Thyroid gland (tissue), 4 donors: ENCODE data around the gene FAR2. TPM values are rescaled to one million over a fixed set of nuclear protein-coding genes. Genes with fewer than 3 reads are reported as not detected.
"Not testable (repeated sequence)": the region's sequence is repeated elsewhere in the genome, so short reads cannot be mapped to it uniquely, and the experiment has no call there.

Experiments used
- DNase-seq, 2 donors: peaks; one replicate each; pipeline ENCODE4 v3.0.0-alpha.2; 2019
- H3K27ac ChIP-seq, 3 donors: fragments of 200-600 bp; sonication (generic); 1 replicate in 2 of 3; 2 replicates in 1 of 3; pipeline ENCODE4 v1.5.1; 2016 to 2019; ENCODE audit warnings: mild to moderate bottlenecking in 1 of 3, moderate library complexity in 1 of 3
- H3K27me3 ChIP-seq: fragments of 200-600 bp; sonication (generic); one replicate; pipeline ENCODE4 v1.5.1; 2019
- H3K36me3 ChIP-seq, 2 donors: fragments of 200-600 bp; sonication (generic); one replicate each; pipeline ENCODE4 v1.5.1; 2016 to 2019
- H3K4me1 ChIP-seq, 2 donors: fragments of 200-600 bp; sonication (generic); one replicate each; pipeline ENCODE4 v1.5.1; 2017 to 2019
- H3K4me3 ChIP-seq, 3 donors: fragments of 200-600 bp; sonication (generic); replicated peaks in 1 of 3; 1 replicate in 2 of 3; 2 replicates in 1 of 3; pipeline ENCODE4 v1.5.1; 2016; ENCODE audit warnings: mild to moderate bottlenecking in 1 of 3
- H3K9me3 ChIP-seq: fragments of 200-600 bp; sonication (generic); one replicate; pipeline ENCODE4 v1.5.1; 2017
- CTCF ChIP-seq, 6 experiments: fragments of 200-600 bp in 3 of 6; fragments of 450-650 bp in 3 of 6; sonication (generic) in 3 of 6; IDR thresholded peaks; one replicate each; pipeline ENCODE4 v1.5.1; 2016 to 2019; ENCODE audit warnings: antibody characterized with exemption in 6 of 6, mild to moderate bottlenecking in 2 of 6, inconsistent platforms in 1 of 6, moderate library complexity in 1 of 6
- POLR2A ChIP-seq, 2 donors: fragments of 450-650 bp; IDR thresholded peaks; one replicate each; pipeline ENCODE4 v1.6.1; 2017; ENCODE audit warnings: antibody characterized with exemption in 2 of 2, mild to moderate bottlenecking in 2 of 2, moderate library complexity in 1 of 2
- WGBS, 2 donors: methylation state at CpG; one replicate each; pipeline ENCODE4 v1.1.5; 2017; 5-methylcytosine and 5-hydroxymethylcytosine counted together
- intact Hi-C: fragments of 100-400 bp; cut with DNase I; formaldehyde crosslinking; loops from one replicate; pipeline ENCODE4 v1.15.1; 2023
- total RNA-seq, 4 donors: library from RNA; depleted of rRNA; stranded (reverse); fragments of >200 nt; gene quantifications; one replicate each; pipeline ENCODE4 v1.2.3, GENCODE V29; 2016

The FAR2 gene
- total RNA-seq, 4 donors from 2014 or later, result 3.2 to 9.1 (median 4.3) TPM

- Histone ChIP-seq H3K9me3 (no peaks in the 10 kb centered on the region), H3K27ac (no peak overlapping the region), H3K36me3 (no peaks in the 10 kb centered on the region), H3K27me3 (no peaks in the 10 kb centered on the region), H3K4me3 (no peak overlapping the region), H3K4me1 (no peaks in the 10 kb centered on the region)
- DNase-seq, result no peak
- TF ChIP-seq CTCF (IDR thresholded peaks at IDR 0.05), result no peak
- no peak for TF ChIP-seq POLR2A (IDR thresholded peaks at IDR 0.05)
- intact Hi-C loops, result no loop called here
- 87 to 88% methylated on average over 5 of the region's 5 CpGs for WGBS, 2 donors
Observed at GRCh38 chr12:29283969-29284700, 135.1 kb downstream of the FAR2 start.

- Histone ChIP-seq H3K27ac (no peak overlapping the region), H3K36me3 (no peaks in the 10 kb centered on the region), H3K9me3 (no peaks in the 10 kb centered on the region), H3K27me3 (no peaks in the 10 kb centered on the region), H3K4me1 (no peaks in the 10 kb centered on the region), H3K4me3 (no peak overlapping the region)
- 81 to 84% methylated on average over 3 of the region's 3 CpGs for WGBS, 2 donors
- no peak for TF ChIP-seq CTCF (IDR thresholded peaks at IDR 0.05)
- TF ChIP-seq POLR2A (IDR thresholded peaks at IDR 0.05), result no peak
- DNase-seq, result no peak
- intact Hi-C loops, result no loop called here
Observed at GRCh38 chr12:29286081-29286790, 137.2 kb downstream of the FAR2 start.

GRCh38 chr12:29287622-29288021, 138.5 kb downstream of the FAR2 start:
- TF ChIP-seq POLR2A (IDR thresholded peaks at IDR 0.05), result no peak
- no peak for TF ChIP-seq CTCF (IDR thresholded peaks at IDR 0.05)
- DNase-seq, result no peak
- H3K9me3 ChIP-seq, result no peaks in the 10 kb centered on the region
- H3K4me3 ChIP-seq, result no peak overlapping the region
- no peaks in the 10 kb centered on the region for H3K27me3 ChIP-seq
- no peaks in the 10 kb centered on the region for H3K4me1 ChIP-seq
- no peaks in the 10 kb centered on the region for H3K36me3 ChIP-seq
- intact Hi-C loops, result no loop called here
- H3K27ac ChIP-seq, result no peak overlapping the region
- WGBS, 2 donors, result 68 to 69% methylated on average over 1 of the region's 1 CpG

- H3K9me3 ChIP-seq, result no peaks in the 10 kb centered on the region
- no peaks in the 10 kb centered on the region for H3K4me1 ChIP-seq
- TF ChIP-seq CTCF (IDR thresholded peaks at IDR 0.05), result no peak
- no peak for TF ChIP-seq POLR2A (IDR thresholded peaks at IDR 0.05)
- intact Hi-C loops, result no loop called here
- DNase-seq, result no peak
- no peak overlapping the region for H3K27ac ChIP-seq
- no peaks in the 10 kb centered on the region for H3K36me3 ChIP-seq
- H3K4me3 ChIP-seq, result no peak overlapping the region
- H3K27me3 ChIP-seq, result no peaks in the 10 kb centered on the region
Observed at GRCh38 chr12:29288031-29288430, 139.0 kb downstream of the FAR2 start.

- H3K36me3 ChIP-seq, H3K27me3 ChIP-seq, intact Hi-C loops: not testable (repeated sequence)
Observed at GRCh38 chr12:29290475-29290874, 141.4 kb downstream of the FAR2 start.

More at GRCh38 chr12:29290475-29290874, 141.4 kb downstream of the FAR2 start:
- not testable (repeated sequence) for H3K9me3 ChIP-seq, DNase-seq, H3K4me3 ChIP-seq, H3K27ac ChIP-seq, H3K4me1 ChIP-seq
